Activated naive CD4-positive, alpha-beta T cell treated with anti-CD3 and anti-CD28 coated beads, Interleukin-2, amount 10 ng/mL, durations not matched to agents 7 days and 5 days (primary cell): ENCODE measurements around the gene AFG1L.
"Not testable (repeated sequence)": the region's sequence is repeated elsewhere in the genome, so short reads cannot be mapped to it uniquely, and the experiment has no call there.

Source experiments
- CTCF ChIA-PET: fragments of 350-600 bp; sonication (Branson Sonifier 250); formaldehyde crosslinking; loops from one replicate; lab custom pipeline; 2021; ENCODE audit warnings: antibody characterized with exemption; lab: Charles Lee
- DNase-seq: peaks from one replicate; pipeline ENCODE4 v3.0.0-alpha.2; 2020
- H3K27ac Mint-ChIP-seq: one replicate; pipeline ENCODE4 v1.8.0; 2021; ENCODE audit warnings: mild to moderate bottlenecking, moderate library complexity, mixed read lengths
- H3K27me3 Mint-ChIP-seq: one replicate; pipeline ENCODE4 v1.8.0; 2021; ENCODE audit warnings: mild to moderate bottlenecking, mixed read lengths
- H3K36me3 Mint-ChIP-seq: one replicate; pipeline ENCODE4 v1.8.0; 2021; ENCODE audit warnings: mixed read lengths
- H3K4me1 Mint-ChIP-seq: one replicate; pipeline ENCODE4 v1.8.0; 2021; ENCODE audit warnings: mixed read lengths
- H3K4me3 Mint-ChIP-seq: one replicate; pipeline ENCODE4 v1.8.0; 2021; ENCODE audit warnings: mild to moderate bottlenecking, moderate library complexity, mixed read lengths
- H3K9me3 Mint-ChIP-seq: one replicate; pipeline ENCODE4 v1.8.0; 2021; ENCODE audit warnings: mixed read lengths

AFG1L gene

GRCh38 chr6:108556250-108556649 lies 261.4 kb downstream of the AFG1L start:
- no peak overlapping the region for H3K4me3 Mint-ChIP-seq
- H3K4me1 Mint-ChIP-seq: peaks cover 10% of the 10 kb centered on the region
- peaks cover 55% of the 10 kb centered on the region for H3K27me3 Mint-ChIP-seq
- DNase-seq: no peak
- no peaks in the 10 kb centered on the region for H3K9me3 Mint-ChIP-seq
- H3K27ac Mint-ChIP-seq: no peak overlapping the region
- H3K36me3 Mint-ChIP-seq: no peaks in the 10 kb centered on the region
- CTCF ChIA-PET: interaction anchor here (1.1 to 1.4 kb wide), 2 partner anchors 14 to 882 kb away, joined by 3 to 4 read pairs; no protein-coding TSS in a partner anchor

GRCh38 chr6:108556866-108557493 lies 262.1 kb downstream of the AFG1L start:
- no peak for DNase-seq
- peak overlapping the region; percentile 94 for H3K4me3 Mint-ChIP-seq
- peak overlapping the region; percentile 69 for H3K27ac Mint-ChIP-seq
- H3K36me3 Mint-ChIP-seq: peaks cover 4% of the 10 kb centered on the region
- H3K9me3 Mint-ChIP-seq: no peaks in the 10 kb centered on the region
- H3K27me3 Mint-ChIP-seq: peaks cover 55% of the 10 kb centered on the region
- H3K4me1 Mint-ChIP-seq: peaks cover 11% of the 10 kb centered on the region
- CTCF ChIA-PET: interaction anchor here (1.1 kb wide), 1 partner anchor 882 kb away, joined by 3 read pairs; no protein-coding TSS in a partner anchor

- peaks cover 60% of the 10 kb centered on the region for H3K27me3 Mint-ChIP-seq
- CTCF ChIA-PET: interaction anchor here (1.1 to 1.2 kb wide), 2 partner anchors 240 to 883 kb away, joined by 3 to 4 read pairs; no protein-coding TSS in a partner anchor
These were observed 262.9 kb downstream of the AFG1L start for GRCh38 chr6:108557494-108558371.

GRCh38 chr6:108558372-108559096 lies 263.7 kb downstream of the AFG1L start:
- Mint-ChIP-seq H3K9me3 (no peaks in the 10 kb centered on the region), H3K27ac (peak overlapping the region; percentile 99), H3K4me3 (peak overlapping the region; percentile 94), H3K36me3 (peaks cover 16% of the 10 kb centered on the region), H3K4me1 (peaks cover 25% of the 10 kb centered on the region), H3K27me3 (peaks cover 56% of the 10 kb centered on the region)
- CTCF ChIA-PET: interaction anchor here (1.2 kb wide), 1 partner anchor 239 kb away, joined by 4 read pairs; no protein-coding TSS in a partner anchor
- DNase-seq: peak; percentile 98

More at GRCh38 chr6:108557494-108558371, 262.9 kb downstream of the AFG1L start:
- Mint-ChIP-seq H3K36me3 (peaks cover 12% of the 10 kb centered on the region), H3K4me1 (peaks cover 19% of the 10 kb centered on the region), H3K27ac (peak overlapping the region; percentile 99), H3K4me3 (peak overlapping the region; percentile 94), H3K9me3 (no peaks in the 10 kb centered on the region)
- DNase-seq: peak; percentile 82

GRCh38 chr6:108559097-108559883 lies 264.4 kb downstream of the AFG1L start:
- CTCF ChIA-PET: interaction anchor here (0.7 to 1.2 kb wide), 2 partner anchors 238 to 334 kb away, joined by 3 to 4 read pairs; no protein-coding TSS in a partner anchor
- peak overlapping the region; percentile 99 for H3K27ac Mint-ChIP-seq
- H3K27me3 Mint-ChIP-seq: peaks cover 48% of the 10 kb centered on the region
- DNase-seq: peak; percentile 92
- H3K9me3 Mint-ChIP-seq: no peaks in the 10 kb centered on the region
- H3K4me3 Mint-ChIP-seq: peak overlapping the region; percentile 94
- H3K4me1 Mint-ChIP-seq: peaks cover 31% of the 10 kb centered on the region
- H3K36me3 Mint-ChIP-seq: peaks cover 16% of the 10 kb centered on the region

GRCh38 chr6:108559884-108560462 lies 265.1 kb downstream of the AFG1L start:
- Mint-ChIP-seq H3K36me3 (peaks cover 16% of the 10 kb centered on the region), H3K4me1 (peaks cover 38% of the 10 kb centered on the region), H3K9me3 (no peaks in the 10 kb centered on the region), H3K27me3 (peaks cover 43% of the 10 kb centered on the region), H3K4me3 (peak overlapping the region; percentile 94), H3K27ac (peak overlapping the region; percentile 87)
- peak; percentile 49 for DNase-seq
- CTCF ChIA-PET: interaction anchor here (0.7 kb wide), 1 partner anchor 333 kb away, joined by 3 read pairs; no protein-coding TSS in a partner anchor

- DNase-seq: peak; percentile 72
- CTCF ChIA-PET: no interaction called here
- Mint-ChIP-seq H3K9me3 (no peaks in the 10 kb centered on the region), H3K27me3 (peaks cover 37% of the 10 kb centered on the region), H3K27ac (peak within 1 kb of the TSS; percentile 87), H3K4me3 (peak within 1 kb of the TSS; percentile 94), H3K36me3 (peaks cover 16% of the 10 kb centered on the region), H3K4me1 (peaks cover 45% of the 10 kb centered on the region)
These were observed 265.8 kb downstream of the AFG1L start, which contains the start of gene FOXO3 for GRCh38 chr6:108560463-108561308. Gene FOXO3, plus strand, starts transcription at chr6:108560917. Its CDS starts 292 bp downstream, at chr6:108561209.

GRCh38 chr6:108561309-108561647 lies 266.4 kb downstream of the AFG1L start:
- H3K27ac Mint-ChIP-seq, CTCF ChIA-PET, H3K4me3 Mint-ChIP-seq, H3K9me3 Mint-ChIP-seq, DNase-seq: not testable (repeated sequence)
- Mint-ChIP-seq H3K4me1 (peaks cover 51% of the 10 kb centered on the region), H3K36me3 (peaks cover 21% of the 10 kb centered on the region), H3K27me3 (peaks cover 34% of the 10 kb centered on the region)

- no peak for DNase-seq
- H3K9me3 Mint-ChIP-seq: no peaks in the 10 kb centered on the region
- peaks cover 27% of the 10 kb centered on the region for H3K27me3 Mint-ChIP-seq
- H3K4me3 Mint-ChIP-seq: peak overlapping the region; percentile 65
- CTCF ChIA-PET: interaction anchor here (0.7 kb wide), 1 partner anchor 40 kb away, joined by 3 read pairs; no protein-coding TSS in a partner anchor
- H3K27ac Mint-ChIP-seq: peak overlapping the region; percentile 70
- peaks cover 23% of the 10 kb centered on the region for H3K36me3 Mint-ChIP-seq
- H3K4me1 Mint-ChIP-seq: peaks cover 54% of the 10 kb centered on the region
These were observed 267.1 kb downstream of the AFG1L start for GRCh38 chr6:108561742-108562502.

- DNase-seq: no peak
- H3K27me3 Mint-ChIP-seq: peaks cover 24% of the 10 kb centered on the region
- peaks cover 51% of the 10 kb centered on the region for H3K4me1 Mint-ChIP-seq
- H3K36me3 Mint-ChIP-seq: peaks cover 28% of the 10 kb centered on the region
- H3K9me3 Mint-ChIP-seq: no peaks in the 10 kb centered on the region
- CTCF ChIA-PET: interaction anchor here (0.7 kb wide), 1 partner anchor 39 kb away, joined by 3 read pairs; no protein-coding TSS in a partner anchor
- H3K27ac Mint-ChIP-seq: no peak overlapping the region
- H3K4me3 Mint-ChIP-seq: peak overlapping the region; percentile 65
These were observed 267.7 kb downstream of the AFG1L start for GRCh38 chr6:108562503-108562993.

- CTCF ChIA-PET: no interaction called here
- Mint-ChIP-seq H3K27me3 (peaks cover 24% of the 10 kb centered on the region), H3K4me1 (peaks cover 55% of the 10 kb centered on the region), H3K4me3 (no peak overlapping the region), H3K9me3 (no peaks in the 10 kb centered on the region), H3K36me3 (peaks cover 33% of the 10 kb centered on the region), H3K27ac (no peak overlapping the region)
- DNase-seq: no peak
These were observed 268.4 kb downstream of the AFG1L start for GRCh38 chr6:108563292-108563691.
